Measurements from ENCODE around the gene TMED7. TPM values are rescaled to one million over a fixed set of nuclear protein-coding genes. Genes with fewer than 3 reads are reported as not detected.

Gene TMED7
- total and polyA plus RNA-seq, 2 of the 8 experiments (the other 6 are each of a cell fraction or from before 2014, with no cell fraction given): 43.8 to 75.2 TPM

DNA sequence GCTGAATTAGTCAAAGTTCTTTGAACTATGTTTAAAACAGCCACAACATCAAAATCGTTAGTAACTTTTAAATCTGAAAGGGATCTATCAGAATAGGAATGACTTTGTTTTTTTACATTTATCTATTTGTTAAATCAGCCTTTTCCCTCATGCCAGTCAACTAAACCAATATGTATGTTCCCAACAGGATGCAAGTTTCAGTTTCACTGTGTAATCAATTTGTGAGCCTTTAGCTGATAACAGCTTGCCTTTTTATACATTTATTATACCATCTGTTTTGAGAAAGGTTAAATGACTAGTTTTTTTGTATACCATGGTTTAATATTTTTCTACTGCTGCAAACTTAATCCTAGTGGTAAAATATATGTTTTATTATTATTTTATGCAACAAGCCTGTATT lies 8.9 kb downstream of the TMED7 start:
- no peak overlapping the region for H3K9ac ChIP-seq (replicated peaks in 1 of 4; ENCODE audit: extremely low read depth in 1 of 4, low read depth in 3 of 4, low read length in 3 of 4)
- H3K4me1 ChIP-seq (replicated peaks in 1 of 4; ENCODE audit: control insufficient read depth in 3 of 4, insufficient read depth in 4 of 4, low read length in 3 of 4): no peaks in the 10 kb centered on the region
- H4K20me1 ChIP-seq (replicated peaks in 1 of 2; ENCODE audit: control insufficient read depth in 1 of 2, insufficient read depth in 2 of 2, low read length in 2 of 2): peaks cover 1 to 3% of the 10 kb centered on the region in 2 experiments
- no peaks in the 10 kb centered on the region for H3K23me2 ChIP-seq (ENCODE audit: low read depth, low read length)
- H3K4me2 ChIP-seq (ENCODE audit: insufficient read depth in 1 of 2, low read depth in 2 of 2, low read length in 2 of 2): no peak overlapping the region
- POLR2A ChIA-PET (ENCODE audit: partially characterized antibody): interaction anchor here (1.1 kb wide), 1 partner anchor 14 kb away, joined by 3 read pairs; the partner anchor contains the start of gene TICAM2
- no peak overlapping the region for H2AK5ac ChIP-seq (ENCODE audit: low read depth, low read length)
- no peak overlapping the region for H2BK20ac ChIP-seq (ENCODE audit: low read length)
- no peak overlapping the region for H2BK5ac ChIP-seq (ENCODE audit: low read depth, low read length)
- H3K4ac ChIP-seq (replicated peaks; ENCODE audit: insufficient read length, low read depth, low read length): no peak overlapping the region
- peaks cover 0 to 53% (median 24%) of the 10 kb centered on the region in 4 experiments; a peak in 6 of 8 replicates for H3K36me3 ChIP-seq (ENCODE audit: control insufficient read depth in 2 of 4, insufficient read depth in 4 of 4, low read length in 3 of 4)
- H2BK12ac ChIP-seq (ENCODE audit: low read depth, low read length): no peak overlapping the region
- FAIRE-seq (no peak), DNase-seq (ENCODE audit: low read depth in 1 of 2, low spot score in 2 of 2) (no peak)
- no peak overlapping the region for H2AFZ ChIP-seq (ENCODE audit: low read length)
- H3K56ac ChIP-seq (replicated peaks; ENCODE audit: insufficient read length, low read depth, low read length): no peak overlapping the region
- no peak overlapping the region for H2BK15ac ChIP-seq (ENCODE audit: low read length)
- no peak overlapping the region for H2BK120ac ChIP-seq (replicated peaks; ENCODE audit: low read depth, low read length)
- no peak overlapping the region for H4K91ac ChIP-seq (replicated peaks; ENCODE audit: insufficient read length, low read length)
- H3K27me3 ChIP-seq (replicated peaks in 1 of 4; ENCODE audit: control insufficient read depth in 3 of 4, extremely low read depth in 1 of 4, insufficient read depth in 3 of 4, low read length in 3 of 4): no peaks in the 10 kb centered on the region
- 81% methylated on average over 1 of the region's 1 CpG; no CpG with 5 or more reads in 1 of the 2 experiments for WGBS, 2 experiments (ENCODE audit: extremely low coverage in 1 of 2, insufficient coverage in 1 of 2, insufficient read length in 1 of 2, insufficient replicate concordance in 2 of 2, low coverage in 1 of 2, low lambda C conversion rate in 2 of 2, missing lambda C conversion rate in 1 of 2)
- no peak overlapping the region for H3K4me3 ChIP-seq (ENCODE audit: extremely low read depth in 1 of 4, insufficient read depth in 2 of 4, low read depth in 3 of 4, low read length in 4 of 4)
- CTCF ChIA-PET (ENCODE audit: partially characterized antibody): interaction anchor here (0.6 to 1.0 kb wide), 2 partner anchors 222 to 308 kb away, joined by 3 to 4 read pairs; no protein-coding TSS in a partner anchor
- no peak overlapping the region for H3K23ac ChIP-seq (ENCODE audit: insufficient read length)
- H3K79me1 ChIP-seq (ENCODE audit: low read depth, low read length): no peaks in the 10 kb centered on the region
- H4K8ac ChIP-seq (ENCODE audit: extremely low read depth, insufficient read depth, low read length): no peak overlapping the region
- H4K5ac ChIP-seq (ENCODE audit: insufficient read length, low read depth, low read length): no peak overlapping the region
- H3K79me2 ChIP-seq (ENCODE audit: control insufficient read depth in 1 of 2, insufficient read depth in 2 of 2, low read length in 2 of 2): peaks cover 0 to 15% of the 10 kb centered on the region in 2 experiments; a peak in 2 of 4 replicates
- H3K9me3 ChIP-seq (ENCODE audit: insufficient read depth in 2 of 2, low read depth in 1 of 2, low read length in 1 of 2): no peaks in the 10 kb centered on the region
- H3K18ac ChIP-seq (ENCODE audit: extremely low read depth, low read length): no peak overlapping the region
- no peak overlapping the region for H3K14ac ChIP-seq (ENCODE audit: insufficient read length)
- H3K27ac ChIP-seq (ENCODE audit: low read depth, low read length): no peak overlapping the region
